Esophagus muscularis mucosa (tissue), 4 donors: ENCODE results near the gene HADHA. TPM values are rescaled to one million over a fixed set of nuclear protein-coding genes. Genes with fewer than 3 reads are reported as not detected.
A peak's percentile ranks its signal among the peaks of the same experiment; 100 is the strongest.

Source experiments
- DNase-seq: peaks from one replicate; pipeline ENCODE4 v3.0.0-alpha.2; 2017; ENCODE audit errors: extremely low spot score
- H3K27ac ChIP-seq, 4 donors: fragments of 200-600 bp; sonication (generic); replicated peaks in 1 of 4; 1 replicate in 3 of 4; 2 replicates in 1 of 4; pipeline ENCODE4 v1.5.1; 2016 to 2019; ENCODE audit warnings: mild to moderate bottlenecking in 1 of 4
- H3K27me3 ChIP-seq, 4 donors: fragments of 200-600 bp; sonication (generic); one replicate each; pipeline versions ENCODE4 v1.5.1 to v1.6.0; 2016 to 2019
- H3K36me3 ChIP-seq, 4 donors: fragments of 200-600 bp; sonication (generic); one replicate each; pipeline ENCODE4 v1.5.1; 2016 to 2019
- H3K4me1 ChIP-seq, 4 donors: fragments of 200-600 bp; sonication (generic); one replicate each; pipeline ENCODE4 v1.5.1; 2016 to 2019
- H3K4me3 ChIP-seq, 4 donors: fragments of 200-600 bp; sonication (generic); 1 replicate in 2 of 4; 2 replicates in 2 of 4; pipeline ENCODE4 v1.5.1; 2016 to 2019; ENCODE audit warnings: mild to moderate bottlenecking in 4 of 4, moderate library complexity in 1 of 4
- H3K9me3 ChIP-seq, 4 donors: fragments of 200-600 bp; sonication (generic); 1 replicate in 3 of 4; 2 replicates in 1 of 4; pipeline ENCODE4 v1.5.1; 2016 to 2019
- EP300 ChIP-seq: sonication (generic); formaldehyde crosslinking; IDR thresholded peaks from one replicate; pipeline ENCODE4 v1.6.1; 2017; ENCODE audit warnings: antibody characterized with exemption
- POLR2A ChIP-seq: fragments of 450-650 bp; IDR thresholded peaks from one replicate; pipeline ENCODE4 v1.6.1; 2017; ENCODE audit warnings: antibody characterized with exemption, moderate library complexity, mild to moderate bottlenecking, low read depth
- POLR2AphosphoS5 ChIP-seq, 2 donors: sonication (generic); formaldehyde crosslinking; IDR thresholded peaks; one replicate each; pipeline ENCODE4 v1.6.1; 2017; ENCODE audit warnings: antibody characterized with exemption in 2 of 2
- WGBS: methylation state at CpG from one replicate; pipeline ENCODE4 v1.1.5; 2018; 5-methylcytosine and 5-hydroxymethylcytosine counted together
- intact Hi-C: fragments of 100-400 bp; cut with DNase I; formaldehyde crosslinking; loops from one replicate; pipeline ENCODE4 v1.15.1; 2023
- total RNA-seq, 4 donors: library from RNA; depleted of rRNA; stranded (reverse); fragments of >200 nt; gene quantifications; one replicate each; pipeline versions ENCODE4 v1.1.0 to v1.2.1, GENCODE V29; 2016
- TF ChIP-seq, protein P1 (sequence below), 3 experiments: fragments of 200-600 bp in 2 of 3; fragments of 450-650 bp in 1 of 3; sonication (generic) in 2 of 3; IDR thresholded peaks; one replicate each; pipeline ENCODE4 v1.5.1; 2017 to 2019; ENCODE audit warnings: antibody characterized with exemption in 3 of 3, mild to moderate bottlenecking in 2 of 3, moderate library complexity in 1 of 3

Gene HADHA
- 100 to 1,000 TPM; 155 to 266 (median 175) TPM for total RNA-seq

DNA sequence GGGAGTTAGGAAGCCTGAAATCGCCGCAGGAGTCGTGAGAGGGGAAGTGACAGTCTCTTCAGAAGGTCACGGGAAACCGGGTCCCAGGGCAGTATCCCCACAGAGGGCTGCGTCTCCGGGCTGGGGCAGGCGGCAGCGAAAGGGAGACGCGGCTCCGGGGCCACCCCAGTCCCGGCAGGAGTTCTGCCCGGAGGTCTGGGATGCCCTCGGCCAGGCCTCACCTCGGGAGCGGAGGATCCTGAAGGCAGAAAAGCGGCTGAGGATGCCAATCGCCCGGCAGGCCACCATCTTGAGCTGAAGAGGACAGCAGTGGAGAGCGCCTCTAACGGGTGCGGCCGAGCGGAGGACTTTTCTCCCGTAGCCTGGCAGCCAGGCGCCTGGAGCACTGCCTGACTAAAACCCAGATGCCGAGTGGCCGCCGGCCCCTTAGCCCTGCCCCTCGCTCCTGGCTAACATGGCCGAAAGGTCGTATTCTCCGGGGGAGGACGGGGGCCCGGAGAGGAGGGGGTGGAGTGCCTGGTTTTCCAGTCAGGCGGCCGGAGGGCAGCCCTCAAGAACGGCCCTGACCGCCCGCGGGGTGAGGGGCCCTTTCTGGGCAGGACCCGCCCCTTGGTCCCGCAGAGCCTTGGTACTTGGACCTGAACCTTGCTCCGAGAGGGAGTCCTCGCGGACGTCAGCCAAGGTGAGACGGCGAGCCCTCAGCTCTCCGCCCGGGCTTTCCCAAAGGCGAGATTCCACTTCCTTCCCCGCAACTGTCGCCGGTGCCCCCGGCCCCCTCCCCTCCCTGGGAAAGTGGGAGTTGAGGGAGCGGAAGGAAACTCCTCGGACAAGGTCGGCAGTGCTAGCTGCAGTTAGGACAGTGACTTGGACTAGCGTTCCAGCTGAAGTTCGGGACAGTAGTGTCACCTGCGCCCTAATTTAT, at the start of gene HADHA, which contains the start of gene HADHB:
HADHA (minus strand) TSS at position 324 of the 922 bp plus-strand sequence; CDS start at position 288, 36 bp downstream.
HADHB (plus strand) TSS at position 631 of the 922 bp plus-strand sequence. CDS start 9,316 bp downstream, outside the sequence.
- Histone ChIP-seq H3K27me3 (no peaks in the 10 kb centered on the region), H3K4me1 (peaks cover 34 to 78% (median 72%) of the 10 kb centered on the region in 4 donors), H3K4me3 (peak within 1 kb of the TSS; percentile 79 to 91 (median 84)), H3K27ac (peak within 1 kb of the TSS; percentile 94 to 98 (median 94)), H3K9me3 (no peaks in the 10 kb centered on the region), H3K36me3 (no peaks in the 10 kb centered on the region)
- DNase-seq, result peak; percentile 97
- WGBS, result under 1% methylated on average over 16 of the region's 63 CpGs
- TF ChIP-seq, protein P1, sequence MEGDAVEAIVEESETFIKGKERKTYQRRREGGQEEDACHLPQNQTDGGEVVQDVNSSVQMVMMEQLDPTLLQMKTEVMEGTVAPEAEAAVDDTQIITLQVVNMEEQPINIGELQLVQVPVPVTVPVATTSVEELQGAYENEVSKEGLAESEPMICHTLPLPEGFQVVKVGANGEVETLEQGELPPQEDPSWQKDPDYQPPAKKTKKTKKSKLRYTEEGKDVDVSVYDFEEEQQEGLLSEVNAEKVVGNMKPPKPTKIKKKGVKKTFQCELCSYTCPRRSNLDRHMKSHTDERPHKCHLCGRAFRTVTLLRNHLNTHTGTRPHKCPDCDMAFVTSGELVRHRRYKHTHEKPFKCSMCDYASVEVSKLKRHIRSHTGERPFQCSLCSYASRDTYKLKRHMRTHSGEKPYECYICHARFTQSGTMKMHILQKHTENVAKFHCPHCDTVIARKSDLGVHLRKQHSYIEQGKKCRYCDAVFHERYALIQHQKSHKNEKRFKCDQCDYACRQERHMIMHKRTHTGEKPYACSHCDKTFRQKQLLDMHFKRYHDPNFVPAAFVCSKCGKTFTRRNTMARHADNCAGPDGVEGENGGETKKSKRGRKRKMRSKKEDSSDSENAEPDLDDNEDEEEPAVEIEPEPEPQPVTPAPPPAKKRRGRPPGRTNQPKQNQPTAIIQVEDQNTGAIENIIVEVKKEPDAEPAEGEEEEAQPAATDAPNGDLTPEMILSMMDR (IDR thresholded peaks at IDR 0.05), result peak; percentile 23 to 46 (median 30)
- TF ChIP-seq POLR2A (peak; percentile 80), EP300 (no peak), POLR2AphosphoS5 (IDR thresholded peaks at IDR 0.05) (peak; percentile 83 to 97)
- intact Hi-C loops, result loop anchor here (2.0 to 5.0 kb wide), 3 partner anchors 33 to 103 kb away; partner anchors contain the start of genes ADGRF3 and SELENOI

- DNase-seq, result no peak
- H3K27ac ChIP-seq, result no peak overlapping the region
- no peaks in the 10 kb centered on the region for H3K4me1 ChIP-seq
- WGBS, result 67% methylated on average over 6 of the region's 6 CpGs
- TF ChIP-seq, protein P1 (IDR thresholded peaks at IDR 0.05), result no peak
- TF ChIP-seq POLR2A (no peak), POLR2AphosphoS5 (IDR thresholded peaks at IDR 0.05) (no peak), EP300 (no peak)
- intact Hi-C loops, result no loop called here
- no peak overlapping the region for H3K4me3 ChIP-seq
- no peaks in the 10 kb centered on the region for H3K9me3 ChIP-seq
- no peaks in the 10 kb centered on the region for H3K27me3 ChIP-seq
- H3K36me3 ChIP-seq, result peaks cover 16 to 43% (median 30%) of the 10 kb centered on the region in 4 donors
Measured at GRCh38 chr2:26292646-26293045, 48.2 kb upstream of the HADHA start.

- H3K27me3 ChIP-seq, result no peaks in the 10 kb centered on the region
- H3K27ac ChIP-seq, result no peak overlapping the region
- H3K4me1 ChIP-seq, result no peaks in the 10 kb centered on the region
- peaks cover 34 to 69% (median 56%) of the 10 kb centered on the region in 4 donors for H3K36me3 ChIP-seq
- intact Hi-C loops, result no loop called here
- no peak for DNase-seq
- TF ChIP-seq POLR2AphosphoS5 (IDR thresholded peaks at IDR 0.05) (no peak), EP300 (no peak), POLR2A (no peak)
- TF ChIP-seq, protein P1 (IDR thresholded peaks at IDR 0.05), result no peak
- no peak overlapping the region for H3K4me3 ChIP-seq
- WGBS, result 65% methylated on average over 1 of the region's 1 CpG
- H3K9me3 ChIP-seq, result no peaks in the 10 kb centered on the region
Measured at GRCh38 chr2:26290001-26290400, 45.6 kb upstream of the HADHA start.

DNA sequence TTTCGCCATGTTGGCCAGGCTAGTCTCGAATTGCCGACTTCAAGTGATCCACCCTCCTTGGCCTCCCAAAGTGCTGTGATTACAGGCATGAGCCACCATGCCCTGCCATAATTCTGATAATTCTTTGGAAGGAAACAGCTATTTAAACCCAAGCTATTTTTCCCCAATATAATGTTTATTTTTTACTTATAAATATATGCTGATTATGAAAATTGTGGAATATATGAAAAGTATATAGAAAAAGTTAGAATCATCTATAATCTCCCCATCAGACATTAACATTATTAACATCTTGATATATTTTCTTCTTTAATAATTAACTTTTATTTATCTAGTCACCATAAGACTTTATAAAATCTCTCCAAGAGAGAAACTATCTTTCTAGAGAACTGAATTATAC, 41.5 kb upstream of the HADHA start:
- 93% methylated on average over 3 of the region's 3 CpGs for WGBS
- TF ChIP-seq, protein P1 (IDR thresholded peaks at IDR 0.05), result no peak
- TF ChIP-seq POLR2AphosphoS5 (IDR thresholded peaks at IDR 0.05) (no peak), POLR2A (no peak), EP300 (no peak)
- Histone ChIP-seq H3K27ac (no peak overlapping the region), H3K4me3 (no peak overlapping the region), H3K36me3 (peaks cover 54 to 100% (median 93%) of the 10 kb centered on the region in 4 donors), H3K27me3 (no peaks in the 10 kb centered on the region), H3K9me3 (no peaks in the 10 kb centered on the region), H3K4me1 (no peaks in the 10 kb centered on the region)
- DNase-seq, result no peak
- intact Hi-C loops, result no loop called here
